Fibroblast of skin of back (primary cell): Measurements from ENCODE around the gene GSTO1.

Experiments
- DNase-seq: peaks from one replicate; pipeline ENCODE4 v3.0.0-alpha.2; 2013

The GSTO1 gene

GRCh38 chr10:104307576-104308438, 53.1 kb downstream of the GSTO1 start:
- no peak for DNase-seq

GRCh38 chr10:104308439-104308903, 53.8 kb downstream of the GSTO1 start:
- DNase-seq = no peak

GRCh38 chr10:104309980-104310978, 55.6 kb downstream of the GSTO1 start:
- peak; percentile 96 for DNase-seq

- no peak for DNase-seq
These were observed 56.6 kb downstream of the GSTO1 start for GRCh38 chr10:104311184-104311720.

- DNase-seq = no peak
These were observed 60.1 kb downstream of the GSTO1 start for GRCh38 chr10:104314591-104315485.

- DNase-seq = no peak
These were observed 60.8 kb downstream of the GSTO1 start for GRCh38 chr10:104315486-104315921.

- DNase-seq = no peak
These were observed 61.8 kb downstream of the GSTO1 start for GRCh38 chr10:104316321-104317099.
